GM18511 (cell line): ENCODE results near the gene NEDD4L.
A peak's percentile ranks its signal among the peaks of the same experiment; 100 is the strongest.
"Not testable (repeated sequence)": the region's sequence is repeated elsewhere in the genome, so short reads cannot be mapped to it uniquely, and the experiment has no call there.

Source experiments
- ATAC-seq: cut with Tn5 transposase; IDR thresholded peaks from one replicate; pipeline ENCODE4 v1.9.1; 2021; ENCODE audit warnings: mild to moderate bottlenecking, moderate library complexity; ENCODE audit not compliant: unreplicated experiment

Gene NEDD4L

GRCh38 chr18:58148954-58149471 lies 105.0 kb downstream of the NEDD4L start:
- ATAC-seq, result peak; percentile 82

GRCh38 chr18:58150772-58151171 lies 106.7 kb downstream of the NEDD4L start:
- no peak for ATAC-seq

- no peak for ATAC-seq
These were observed 108.2 kb downstream of the NEDD4L start for GRCh38 chr18:58152216-58152615.

GRCh38 chr18:58152891-58153290 lies 108.9 kb downstream of the NEDD4L start:
- ATAC-seq, result no peak

- no peak for ATAC-seq
These were observed 112.5 kb downstream of the NEDD4L start for GRCh38 chr18:58156516-58156915.

GRCh38 chr18:58157237-58157636 lies 113.2 kb downstream of the NEDD4L start:
- no peak for ATAC-seq

GRCh38 chr18:58158008-58158407 lies 114.0 kb downstream of the NEDD4L start:
- no peak for ATAC-seq

GRCh38 chr18:58158459-58158858 lies 114.4 kb downstream of the NEDD4L start:
- no peak for ATAC-seq

- ATAC-seq, result no peak
These were observed 117.6 kb downstream of the NEDD4L start for GRCh38 chr18:58161659-58162058.

- no peak for ATAC-seq
These were observed 118.1 kb downstream of the NEDD4L start for GRCh38 chr18:58162127-58162526.

GRCh38 chr18:58163004-58163590 lies 119.1 kb downstream of the NEDD4L start:
- no peak for ATAC-seq

- no peak for ATAC-seq
These were observed 122.3 kb downstream of the NEDD4L start for GRCh38 chr18:58166278-58166844.

GRCh38 chr18:58167073-58167472 lies 123.0 kb downstream of the NEDD4L start:
- no peak for ATAC-seq

- no peak for ATAC-seq
These were observed 124.2 kb downstream of the NEDD4L start for GRCh38 chr18:58168221-58168620.

- ATAC-seq, result no peak
These were observed 125.0 kb downstream of the NEDD4L start for GRCh38 chr18:58168993-58169392.

- ATAC-seq, result no peak
These were observed 125.4 kb downstream of the NEDD4L start for GRCh38 chr18:58169472-58169871.

GRCh38 chr18:58170036-58170435 lies 126.0 kb downstream of the NEDD4L start:
- ATAC-seq, result not testable (repeated sequence)

GRCh38 chr18:58172031-58172430 lies 128.0 kb downstream of the NEDD4L start:
- ATAC-seq, result no peak

- no peak for ATAC-seq
These were observed 130.3 kb downstream of the NEDD4L start for GRCh38 chr18:58174285-58174684.

- no peak for ATAC-seq
These were observed 131.2 kb downstream of the NEDD4L start for GRCh38 chr18:58175122-58175785.

- no peak for ATAC-seq
These were observed 131.8 kb downstream of the NEDD4L start for GRCh38 chr18:58175786-58176176.

GRCh38 chr18:58177004-58177717 lies 133.1 kb downstream of the NEDD4L start:
- ATAC-seq, result no peak
